IMR-90 (cell line): ENCODE data around the gene EFCC1.

Source experiments
- CTCF ChIP-seq: conservative IDR thresholded peaks from 2 replicates; pipeline ENCODE4 v1.5.1; 2012; ENCODE audit warnings: mild to moderate bottlenecking, low read depth, low read length, improper control_type of control experiment
- NFE2L2 ChIP-seq: fragments of 150-350 bp; IDR thresholded peaks from 2 replicates; pipeline ENCODE4 v1.6.1; 2016; ENCODE audit warnings: low read depth, mild to moderate bottlenecking, low read length
- POLR2A ChIP-seq: IDR thresholded peaks from 2 replicates; pipeline ENCODE4 v1.6.1; 2012; ENCODE audit warnings: mild to moderate bottlenecking, low read depth, low read length
- RAD21 ChIP-seq: IDR thresholded peaks from 2 replicates; pipeline ENCODE4 v1.6.1; 2012; ENCODE audit warnings: low read length, improper control_type of control experiment
- RCOR1 ChIP-seq: IDR thresholded peaks from 2 replicates; pipeline ENCODE4 v1.6.1; 2012; ENCODE audit warnings: mild to moderate bottlenecking, low read length, improper control_type of control experiment; ENCODE audit not compliant: insufficient replicate concordance

DNA sequence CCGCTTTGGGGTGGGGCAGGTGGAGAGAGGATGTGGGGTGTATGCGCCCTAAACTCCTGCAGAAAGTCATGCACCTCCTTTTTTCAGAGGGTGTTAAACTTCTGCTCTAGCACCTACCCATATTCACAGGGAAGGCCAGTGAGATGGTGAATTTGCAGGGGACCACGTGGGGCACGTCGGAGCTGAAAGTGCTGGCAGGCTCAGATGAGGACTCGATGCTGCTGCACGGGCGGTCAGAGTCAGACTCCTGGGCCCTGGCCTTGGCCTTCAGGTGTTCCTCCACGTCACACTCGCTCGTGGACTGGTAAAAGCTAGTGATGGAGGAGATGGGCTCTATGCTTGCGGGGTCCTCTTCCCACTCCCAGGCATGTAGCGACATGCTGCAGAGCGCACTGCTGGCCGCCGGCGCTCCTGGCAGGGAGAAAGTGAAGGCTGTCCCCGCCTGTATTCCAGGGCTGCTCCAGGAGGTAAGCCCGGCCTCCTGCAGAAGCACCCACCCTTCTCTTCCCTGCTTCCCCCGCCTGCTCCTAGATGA is 8.1 kb upstream of the EFCC1 start:
- TF ChIP-seq CTCF (no peak), NFE2L2 (no peak), POLR2A (no peak), RCOR1 (no peak), RAD21 (no peak)
